HCT116 (cell line): ENCODE data around the gene PLA2G7. TPM values are rescaled to one million over a fixed set of nuclear protein-coding genes. Genes with fewer than 3 reads are reported as not detected.

Source experiments
- ATAC-seq: fragments of 200-7000 bp; cut with Tn5 transposase; 2 replicates; pipeline ENCODE4 v1.9.1; 2020; ENCODE audit warnings: mild to moderate bottlenecking, moderate library complexity
- BruUV-seq: library from RNA; stranded (reverse); fragments of 400-500 nt; replicated peaks from 2 replicates; lab custom pipeline; 2021; lab: Mats Ljungman, UMichigan
- CTCF ChIA-PET: fragments of 300-600 bp; sonication (Branson Sonifier 250); formaldehyde crosslinking; loops from one replicate; lab custom pipeline; 2021; ENCODE audit warnings: antibody characterized with exemption; lab: Charles Lee
- POLR2A ChIA-PET: fragments of 300-600, 350-600 bp; sonication (Branson Sonifier 250); formaldehyde crosslinking; loops from one replicate; lab custom pipeline; 2021; ENCODE audit warnings: antibody characterized with exemption; lab: Charles Lee
- RAD21 ChIA-PET, 2 experiments: fragments of 300-600 bp; sonication (Branson Sonifier 250); formaldehyde crosslinking; loops; one replicate each; lab custom pipeline; 2023; ENCODE audit warnings: low total read pairs in 2 of 2; ENCODE audit not compliant: uncharacterized antibody in 2 of 2, unreplicated experiment in 2 of 2, low non-redundant PET in 1 of 2; lab: Charles Lee
- DNase-seq: peaks from one replicate; pipeline ENCODE4 v3.0.0-alpha.2; 2010; ENCODE audit warnings: low read depth, low spot score
- H2AFZ ChIP-seq: fragments of 200-600 bp; shearing (Covaris generic), sonication (generic); 2 replicates; pipeline ENCODE4 v1.6.1; 2017; ENCODE audit warnings: low read depth, mixed run types, mixed read lengths, antibody characterized with exemption, low read length; ENCODE audit not compliant: poor library complexity, severe bottlenecking
- H3K27ac ChIP-seq: 2 replicates; pipeline ENCODE4 v1.5.1; 2012; ENCODE audit warnings: low read depth, low read length
- H3K27me3 ChIP-seq: fragments of 200-600 bp; sonication (generic); 2 replicates; pipeline ENCODE4 v1.6.1; 2016; ENCODE audit warnings: mixed run types, low read length, mixed read lengths; ENCODE audit not compliant: insufficient read depth
- H3K36me3 ChIP-seq, 2 experiments: fragments of 200-500 bp in 1 of 2; fragments of 200-600 bp in 1 of 2; sonication (Bioruptor generic) in 1 of 2; sonication (generic) in 1 of 2; 2 replicates each; pipeline versions ENCODE4 v1.5.1 to v1.6.1; 2014 to 2016; ENCODE audit warnings: low read length in 2 of 2, inconsistent platforms in 1 of 2, mixed read lengths in 1 of 2, mixed run types in 1 of 2; ENCODE audit not compliant: insufficient read depth in 2 of 2, control insufficient read depth in 1 of 2
- H3K4me1 ChIP-seq, 2 experiments: fragments of 200-600 bp in 1 of 2; sonication (generic) in 1 of 2; 2 replicates each; pipeline versions ENCODE4 v1.5.1 to v1.6.1; 2012 to 2017; ENCODE audit warnings: low read length in 2 of 2, inconsistent platforms in 1 of 2, mild to moderate bottlenecking in 1 of 2, mixed read lengths in 1 of 2, mixed run types in 1 of 2, moderate library complexity in 1 of 2; ENCODE audit not compliant: insufficient read depth in 2 of 2, control insufficient read depth in 1 of 2
- H3K4me2 ChIP-seq: fragments of 200-600 bp; sonication (generic); 2 replicates; pipeline ENCODE4 v1.6.1; 2017; ENCODE audit warnings: mixed run types, low read length, mixed read lengths
- H3K4me3 ChIP-seq, 2 experiments: fragments of 200-600 bp in 1 of 2; sonication (generic) in 1 of 2; replicated peaks in 1 of 2; 2 replicates each; pipeline ENCODE4 v1.5.1; 2011 to 2016; ENCODE audit warnings: low read length in 2 of 2, control low read depth in 1 of 2, low read depth in 1 of 2, mild to moderate bottlenecking in 1 of 2, mixed read lengths in 1 of 2, mixed run types in 1 of 2
- H3K79me2 ChIP-seq: fragments of 200-600 bp; sonication (generic); 2 replicates; pipeline ENCODE4 v1.6.1; 2017; ENCODE audit warnings: mild to moderate bottlenecking, mixed run types, low read length, moderate library complexity, mixed read lengths; ENCODE audit not compliant: insufficient read depth
- H3K9ac ChIP-seq: fragments of 200-600 bp; sonication (generic); 2 replicates; pipeline ENCODE4 v1.6.1; 2016; ENCODE audit warnings: low read length, mixed read lengths
- H3K9me2 ChIP-seq: fragments of 200-600 bp; sonication (generic), shearing (Covaris generic); 2 replicates; pipeline ENCODE4 v1.6.1; 2017; ENCODE audit warnings: mixed run types, mild to moderate bottlenecking, moderate library complexity; ENCODE audit not compliant: insufficient read depth
- H3K9me3 ChIP-seq, 2 experiments: fragments of 200-500 bp in 1 of 2; fragments of 200-600 bp in 1 of 2; sonication (Bioruptor generic) in 1 of 2; sonication (generic) in 1 of 2; 2 replicates each; pipeline ENCODE4 v1.6.1; 2014 to 2017; ENCODE audit warnings: low read length in 2 of 2, mixed read lengths in 2 of 2, inconsistent platforms in 1 of 2, low read depth in 1 of 2, mild to moderate bottlenecking in 1 of 2, mixed run types in 1 of 2, moderate library complexity in 1 of 2; ENCODE audit not compliant: control insufficient read depth in 1 of 2, insufficient read depth in 1 of 2
- H4K20me1 ChIP-seq: fragments of 200-600 bp; sonication (generic), shearing (Covaris generic); 2 replicates; pipeline ENCODE4 v1.6.1; 2017; ENCODE audit warnings: mixed run types, mild to moderate bottlenecking, moderate library complexity; ENCODE audit not compliant: insufficient read depth
- CBX3 ChIP-seq: IDR thresholded peaks from 2 replicates; pipeline ENCODE4 v1.6.1; 2012; ENCODE audit warnings: low read depth
- CEBPB ChIP-seq: IDR thresholded peaks from 2 replicates; pipeline ENCODE4 v1.6.1; 2012; ENCODE audit warnings: low read depth
- EGR1 ChIP-seq: IDR thresholded peaks from 2 replicates; pipeline ENCODE4 v1.6.1; 2012; ENCODE audit warnings: low read depth
- ELF1 ChIP-seq: IDR thresholded peaks from 2 replicates; pipeline ENCODE4 v1.6.1; 2012; ENCODE audit warnings: low read depth, borderline replicate concordance
- EZH2 ChIP-seq: fragments of 200-600 bp; sonication (generic); IDR thresholded peaks from 2 replicates; pipeline ENCODE4 v1.6.1; 2017; ENCODE audit warnings: antibody characterized with exemption, mixed run types
- EZH2phosphoT487 ChIP-seq: fragments of 200-600 bp; IDR thresholded peaks from 2 replicates; pipeline ENCODE4 v1.6.1; 2018; ENCODE audit warnings: antibody characterized with exemption, borderline replicate concordance
- FOSL1 ChIP-seq: IDR thresholded peaks from 2 replicates; pipeline ENCODE4 v1.6.1; 2012; ENCODE audit warnings: low read depth
- POLR2AphosphoS5 ChIP-seq: IDR thresholded peaks from 2 replicates; pipeline ENCODE4 v1.6.1; 2011; ENCODE audit warnings: mild to moderate bottlenecking, low read depth, low read length, moderate library complexity
- RAD21 ChIP-seq: IDR thresholded peaks from 2 replicates; pipeline ENCODE4 v1.6.1; 2012; ENCODE audit warnings: low read depth, mild to moderate bottlenecking
- SIN3A ChIP-seq: IDR thresholded peaks from 2 replicates; pipeline ENCODE4 v1.6.1; 2012; ENCODE audit warnings: low read depth
- SP1 ChIP-seq: IDR thresholded peaks from 2 replicates; pipeline ENCODE4 v1.6.1; 2012; ENCODE audit warnings: low read depth
- SRF ChIP-seq: IDR thresholded peaks from 2 replicates; pipeline ENCODE4 v1.6.1; 2012; ENCODE audit warnings: low read depth
- YY1 ChIP-seq: IDR thresholded peaks from 2 replicates; pipeline ENCODE4 v1.6.1; 2011; ENCODE audit warnings: low read length, low read depth, moderate library complexity, mild to moderate bottlenecking; ENCODE audit not compliant: insufficient replicate concordance; ENCODE audit errors: extremely low read depth
- ZFX ChIP-seq: fragments of 450-650 bp; IDR thresholded peaks from 2 replicates; pipeline ENCODE4 v1.6.1; 2017
- intact Hi-C: fragments of 100-400 bp; cut with micrococcal nuclease; formaldehyde crosslinking; loops from 2 replicates; pipeline ENCODE4 v1.10.0; 2022
- total RNA-seq: library from RNA; stranded (reverse); gene quantifications from one replicate; pipeline ENCODE4 v1.2.1, GENCODE V29; 2021; ENCODE audit not compliant: unreplicated experiment
- TF ChIP-seq, protein P1 (sequence below): IDR thresholded peaks from 2 replicates; pipeline ENCODE4 v1.6.1; 2012
- TF ChIP-seq, protein P2 (sequence below), 3 experiments: fragments of 200-600 bp in 1 of 3; sonication (generic) in 1 of 3; IDR thresholded peaks in 2 of 3; conservative IDR thresholded peaks in 1 of 3; 2 replicates each; pipeline ENCODE4 v1.5.1; 2012 to 2017; ENCODE audit warnings: low read depth in 2 of 3, low read length in 2 of 3, antibody characterized with exemption in 1 of 3, borderline replicate concordance in 1 of 3, control low read depth in 1 of 3, mild to moderate bottlenecking in 1 of 3, mixed read lengths in 1 of 3, mixed run types in 1 of 3, moderate library complexity in 1 of 3; ENCODE audit not compliant: insufficient read depth in 1 of 3
- TF ChIP-seq, protein P3 (sequence below): IDR thresholded peaks from 2 replicates; pipeline ENCODE4 v1.6.1; 2012; ENCODE audit warnings: low read depth
- TF ChIP-seq, protein P4 (sequence below): IDR thresholded peaks from 2 replicates; pipeline ENCODE4 v1.6.1; 2012
- TF ChIP-seq, protein P5 (sequence below): IDR thresholded peaks from 2 replicates; pipeline ENCODE4 v1.6.1; 2011; ENCODE audit warnings: mild to moderate bottlenecking, low read length, moderate library complexity; ENCODE audit not compliant: insufficient replicate concordance; ENCODE audit errors: extremely low read depth

PLA2G7 gene
- total RNA-seq, 1 experiment from 2014 or later = 2.8 TPM

DNA sequence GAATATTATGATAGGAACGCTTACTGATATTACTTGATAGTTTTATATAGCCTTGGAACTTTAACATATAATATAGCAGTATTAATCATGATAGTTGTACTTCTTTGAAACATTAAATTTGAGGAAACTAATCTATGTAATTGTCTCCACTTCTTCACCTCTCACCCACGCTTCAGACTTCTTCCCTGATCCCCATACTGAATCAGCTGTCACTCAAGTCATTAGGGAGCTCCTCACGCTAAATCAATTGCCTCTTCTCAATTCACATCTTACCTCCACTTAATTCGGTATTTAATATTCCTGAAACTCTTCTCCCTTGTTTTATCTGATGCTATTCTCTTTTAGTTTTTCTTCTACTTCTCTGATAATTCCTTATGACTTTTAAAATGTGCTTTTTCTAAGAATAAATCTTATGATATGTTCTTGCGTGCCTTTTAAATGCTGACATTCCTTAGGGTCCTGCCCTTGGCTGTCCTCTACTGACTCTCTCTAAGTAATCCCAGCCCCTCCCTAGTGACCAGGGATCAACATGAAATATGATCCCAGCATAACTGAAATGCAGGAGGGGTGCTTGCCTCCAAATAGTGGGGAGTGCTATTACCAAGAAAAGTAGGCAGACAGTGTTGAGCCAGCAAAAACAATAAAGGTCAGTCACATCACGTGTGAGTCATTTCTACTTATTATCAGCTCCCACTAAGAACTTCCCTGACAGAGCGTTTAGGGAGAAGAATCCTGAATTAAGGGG lies 21.5 kb upstream of the PLA2G7 start:
- RAD21 ChIA-PET = no interaction called here
- no TSS peak for BruUV-seq
- CTCF ChIA-PET = no interaction called here
- H3K4me3 ChIP-seq = no peak overlapping the region
- H3K36me3 ChIP-seq = no peaks in the 10 kb centered on the region
- TF ChIP-seq ELF1 (no peak), FOSL1 (no peak), EZH2 (no peak), SP1 (no peak), POLR2AphosphoS5 (no peak), EGR1 (no peak), CBX3 (no peak), RAD21 (no peak), EZH2phosphoT487 (no peak), SRF (no peak), ZFX (no peak), YY1 (no peak), CEBPB (no peak), SIN3A (no peak)
- TF ChIP-seq, protein P1, sequence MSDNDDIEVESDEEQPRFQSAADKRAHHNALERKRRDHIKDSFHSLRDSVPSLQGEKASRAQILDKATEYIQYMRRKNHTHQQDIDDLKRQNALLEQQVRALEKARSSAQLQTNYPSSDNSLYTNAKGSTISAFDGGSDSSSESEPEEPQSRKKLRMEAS = no peak
- TF ChIP-seq, protein P2, sequence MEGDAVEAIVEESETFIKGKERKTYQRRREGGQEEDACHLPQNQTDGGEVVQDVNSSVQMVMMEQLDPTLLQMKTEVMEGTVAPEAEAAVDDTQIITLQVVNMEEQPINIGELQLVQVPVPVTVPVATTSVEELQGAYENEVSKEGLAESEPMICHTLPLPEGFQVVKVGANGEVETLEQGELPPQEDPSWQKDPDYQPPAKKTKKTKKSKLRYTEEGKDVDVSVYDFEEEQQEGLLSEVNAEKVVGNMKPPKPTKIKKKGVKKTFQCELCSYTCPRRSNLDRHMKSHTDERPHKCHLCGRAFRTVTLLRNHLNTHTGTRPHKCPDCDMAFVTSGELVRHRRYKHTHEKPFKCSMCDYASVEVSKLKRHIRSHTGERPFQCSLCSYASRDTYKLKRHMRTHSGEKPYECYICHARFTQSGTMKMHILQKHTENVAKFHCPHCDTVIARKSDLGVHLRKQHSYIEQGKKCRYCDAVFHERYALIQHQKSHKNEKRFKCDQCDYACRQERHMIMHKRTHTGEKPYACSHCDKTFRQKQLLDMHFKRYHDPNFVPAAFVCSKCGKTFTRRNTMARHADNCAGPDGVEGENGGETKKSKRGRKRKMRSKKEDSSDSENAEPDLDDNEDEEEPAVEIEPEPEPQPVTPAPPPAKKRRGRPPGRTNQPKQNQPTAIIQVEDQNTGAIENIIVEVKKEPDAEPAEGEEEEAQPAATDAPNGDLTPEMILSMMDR (IDR thresholded peaks at IDR 0.05 in 2 of 3, conservative IDR thresholded peaks at IDR 0.05 in 1 of 3; ENCODE audit: borderline replicate concordance in 1 of 3, insufficient read depth in 1 of 3, low read depth in 2 of 3, low read length in 2 of 3) = no peak
- TF ChIP-seq, protein P3, sequence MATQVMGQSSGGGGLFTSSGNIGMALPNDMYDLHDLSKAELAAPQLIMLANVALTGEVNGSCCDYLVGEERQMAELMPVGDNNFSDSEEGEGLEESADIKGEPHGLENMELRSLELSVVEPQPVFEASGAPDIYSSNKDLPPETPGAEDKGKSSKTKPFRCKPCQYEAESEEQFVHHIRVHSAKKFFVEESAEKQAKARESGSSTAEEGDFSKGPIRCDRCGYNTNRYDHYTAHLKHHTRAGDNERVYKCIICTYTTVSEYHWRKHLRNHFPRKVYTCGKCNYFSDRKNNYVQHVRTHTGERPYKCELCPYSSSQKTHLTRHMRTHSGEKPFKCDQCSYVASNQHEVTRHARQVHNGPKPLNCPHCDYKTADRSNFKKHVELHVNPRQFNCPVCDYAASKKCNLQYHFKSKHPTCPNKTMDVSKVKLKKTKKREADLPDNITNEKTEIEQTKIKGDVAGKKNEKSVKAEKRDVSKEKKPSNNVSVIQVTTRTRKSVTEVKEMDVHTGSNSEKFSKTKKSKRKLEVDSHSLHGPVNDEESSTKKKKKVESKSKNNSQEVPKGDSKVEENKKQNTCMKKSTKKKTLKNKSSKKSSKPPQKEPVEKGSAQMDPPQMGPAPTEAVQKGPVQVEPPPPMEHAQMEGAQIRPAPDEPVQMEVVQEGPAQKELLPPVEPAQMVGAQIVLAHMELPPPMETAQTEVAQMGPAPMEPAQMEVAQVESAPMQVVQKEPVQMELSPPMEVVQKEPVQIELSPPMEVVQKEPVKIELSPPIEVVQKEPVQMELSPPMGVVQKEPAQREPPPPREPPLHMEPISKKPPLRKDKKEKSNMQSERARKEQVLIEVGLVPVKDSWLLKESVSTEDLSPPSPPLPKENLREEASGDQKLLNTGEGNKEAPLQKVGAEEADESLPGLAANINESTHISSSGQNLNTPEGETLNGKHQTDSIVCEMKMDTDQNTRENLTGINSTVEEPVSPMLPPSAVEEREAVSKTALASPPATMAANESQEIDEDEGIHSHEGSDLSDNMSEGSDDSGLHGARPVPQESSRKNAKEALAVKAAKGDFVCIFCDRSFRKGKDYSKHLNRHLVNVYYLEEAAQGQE = no peak
- TF ChIP-seq, protein P4, sequence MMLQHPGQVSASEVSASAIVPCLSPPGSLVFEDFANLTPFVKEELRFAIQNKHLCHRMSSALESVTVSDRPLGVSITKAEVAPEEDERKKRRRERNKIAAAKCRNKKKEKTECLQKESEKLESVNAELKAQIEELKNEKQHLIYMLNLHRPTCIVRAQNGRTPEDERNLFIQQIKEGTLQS = no peak
- TF ChIP-seq, protein P5, sequence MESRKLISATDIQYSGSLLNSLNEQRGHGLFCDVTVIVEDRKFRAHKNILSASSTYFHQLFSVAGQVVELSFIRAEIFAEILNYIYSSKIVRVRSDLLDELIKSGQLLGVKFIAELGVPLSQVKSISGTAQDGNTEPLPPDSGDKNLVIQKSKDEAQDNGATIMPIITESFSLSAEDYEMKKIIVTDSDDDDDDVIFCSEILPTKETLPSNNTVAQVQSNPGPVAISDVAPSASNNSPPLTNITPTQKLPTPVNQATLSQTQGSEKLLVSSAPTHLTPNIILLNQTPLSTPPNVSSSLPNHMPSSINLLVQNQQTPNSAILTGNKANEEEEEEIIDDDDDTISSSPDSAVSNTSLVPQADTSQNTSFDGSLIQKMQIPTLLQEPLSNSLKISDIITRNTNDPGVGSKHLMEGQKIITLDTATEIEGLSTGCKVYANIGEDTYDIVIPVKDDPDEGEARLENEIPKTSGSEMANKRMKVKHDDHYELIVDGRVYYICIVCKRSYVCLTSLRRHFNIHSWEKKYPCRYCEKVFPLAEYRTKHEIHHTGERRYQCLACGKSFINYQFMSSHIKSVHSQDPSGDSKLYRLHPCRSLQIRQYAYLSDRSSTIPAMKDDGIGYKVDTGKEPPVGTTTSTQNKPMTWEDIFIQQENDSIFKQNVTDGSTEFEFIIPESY = no peak
- ATAC-seq (peak; percentile 47), DNase-seq (no peak)
- intact Hi-C loops = no loop called here
- peaks cover 4 to 9% of the 10 kb centered on the region in 2 experiments; a peak in 3 of 4 replicates for H3K4me1 ChIP-seq
- H4K20me1 ChIP-seq = no peaks in the 10 kb centered on the region
- H3K9me3 ChIP-seq = no peaks in the 10 kb centered on the region
- H3K4me2 ChIP-seq = peak overlapping the region; percentile 33
- H3K9ac ChIP-seq = no peak overlapping the region
- H2AFZ ChIP-seq = no peak overlapping the region
- no peaks in the 10 kb centered on the region for H3K27me3 ChIP-seq
- no peak overlapping the region for H3K27ac ChIP-seq
- no peaks in the 10 kb centered on the region for H3K79me2 ChIP-seq
- POLR2A ChIA-PET = no interaction called here
- no peaks in the 10 kb centered on the region for H3K9me2 ChIP-seq
